ENCODE data around the gene EVA1C. TPM values are rescaled to one million over a fixed set of nuclear protein-coding genes. Genes with fewer than 3 reads are reported as not detected.
"Not testable (repeated sequence)": the region's sequence is repeated elsewhere in the genome, so short reads cannot be mapped to it uniquely, and the experiment has no call there.

The EVA1C gene
- total RNA-seq, 3 donors from 2014 or later = 30.2 to 69.8 (median 58.5) TPM

DNA sequence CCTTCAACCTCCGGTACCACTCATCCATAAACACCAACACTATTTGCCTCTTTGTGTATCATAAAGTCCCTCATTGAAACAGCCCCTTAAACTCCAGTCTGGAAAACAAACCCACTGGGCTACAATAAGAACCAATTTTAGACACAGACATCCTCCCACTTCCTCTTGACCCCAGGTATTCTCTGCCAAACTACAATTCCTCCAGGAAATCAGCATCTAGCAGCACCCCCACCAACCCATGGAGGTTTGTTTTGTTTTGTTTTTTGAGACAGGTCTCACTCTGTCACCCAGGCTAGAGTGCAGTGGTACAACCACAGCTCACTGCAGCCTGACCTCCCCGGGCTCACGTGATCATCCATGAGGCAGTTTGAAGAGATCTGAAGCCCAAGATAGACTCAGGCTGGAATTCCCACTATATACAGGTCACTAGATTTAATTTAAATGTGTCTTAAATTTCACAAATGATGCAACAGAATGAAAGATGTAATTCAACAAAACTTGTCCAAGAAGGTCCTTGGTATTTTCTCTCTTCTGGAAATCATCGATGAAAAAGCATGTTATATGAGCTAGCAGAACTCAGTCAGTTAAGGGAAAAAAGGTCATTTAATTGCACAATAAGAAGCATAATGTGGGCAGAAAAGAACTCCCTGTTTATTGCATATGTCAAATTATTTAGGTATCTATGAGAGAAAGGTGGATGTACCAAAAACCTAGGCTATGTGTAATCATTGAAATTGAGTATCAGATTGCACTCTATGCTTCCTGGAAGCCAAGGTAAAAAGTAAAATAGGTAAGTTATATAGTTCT is 142.5 kb downstream of the EVA1C start:
- no peak for DNase-seq (ENCODE audit: low spot score in 2 of 2)
- Histone ChIP-seq H3K27me3 (no peaks in the 10 kb centered on the region), H3K4me3 (no peak overlapping the region), H3K9me3 (no peaks in the 10 kb centered on the region), H3K4me1 (no peaks in the 10 kb centered on the region), H3K27ac (no peak overlapping the region), H3K36me3 (no peaks in the 10 kb centered on the region)
- intact Hi-C loops (cut with DNase I; ENCODE audit: low total_unique reads) = no loop called here
- TF ChIP-seq POLR2AphosphoS5 (IDR thresholded peaks at IDR 0.05) (no peak), POLR2A (IDR thresholded peaks at IDR 0.05) (no peak)
- TF ChIP-seq, protein P1, sequence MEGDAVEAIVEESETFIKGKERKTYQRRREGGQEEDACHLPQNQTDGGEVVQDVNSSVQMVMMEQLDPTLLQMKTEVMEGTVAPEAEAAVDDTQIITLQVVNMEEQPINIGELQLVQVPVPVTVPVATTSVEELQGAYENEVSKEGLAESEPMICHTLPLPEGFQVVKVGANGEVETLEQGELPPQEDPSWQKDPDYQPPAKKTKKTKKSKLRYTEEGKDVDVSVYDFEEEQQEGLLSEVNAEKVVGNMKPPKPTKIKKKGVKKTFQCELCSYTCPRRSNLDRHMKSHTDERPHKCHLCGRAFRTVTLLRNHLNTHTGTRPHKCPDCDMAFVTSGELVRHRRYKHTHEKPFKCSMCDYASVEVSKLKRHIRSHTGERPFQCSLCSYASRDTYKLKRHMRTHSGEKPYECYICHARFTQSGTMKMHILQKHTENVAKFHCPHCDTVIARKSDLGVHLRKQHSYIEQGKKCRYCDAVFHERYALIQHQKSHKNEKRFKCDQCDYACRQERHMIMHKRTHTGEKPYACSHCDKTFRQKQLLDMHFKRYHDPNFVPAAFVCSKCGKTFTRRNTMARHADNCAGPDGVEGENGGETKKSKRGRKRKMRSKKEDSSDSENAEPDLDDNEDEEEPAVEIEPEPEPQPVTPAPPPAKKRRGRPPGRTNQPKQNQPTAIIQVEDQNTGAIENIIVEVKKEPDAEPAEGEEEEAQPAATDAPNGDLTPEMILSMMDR (IDR thresholded peaks at IDR 0.05) = no peak

DNA sequence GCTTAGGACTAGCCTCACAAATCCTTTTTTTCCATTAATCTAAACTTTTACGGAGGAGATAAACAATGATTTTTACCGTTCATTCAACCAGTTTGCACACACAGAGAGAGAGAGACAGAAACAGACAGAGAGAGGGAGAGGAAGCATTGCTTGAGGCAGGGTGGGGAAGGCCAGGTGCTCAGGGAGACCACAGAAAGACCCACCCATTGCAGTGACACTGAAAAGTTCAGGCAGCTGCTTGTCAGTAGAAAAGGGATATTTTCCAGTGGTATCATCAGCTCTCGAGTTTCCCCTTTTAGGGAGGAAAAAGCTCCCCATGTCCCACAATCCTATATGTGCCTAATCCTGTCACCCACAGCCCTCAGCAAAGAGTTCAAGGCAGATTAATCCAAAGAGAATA is 145.6 kb downstream of the EVA1C start:
- Histone ChIP-seq H3K36me3 (no peaks in the 10 kb centered on the region), H3K4me3 (no peak overlapping the region), H3K27ac (no peak overlapping the region), H3K27me3 (no peaks in the 10 kb centered on the region), H3K4me1 (no peaks in the 10 kb centered on the region), H3K9me3 (no peaks in the 10 kb centered on the region)
- DNase-seq (ENCODE audit: low spot score in 2 of 2) = no peak
- intact Hi-C loops (cut with DNase I; ENCODE audit: low total_unique reads) = no loop called here
- TF ChIP-seq, protein P1 (IDR thresholded peaks at IDR 0.05) = no peak
- TF ChIP-seq POLR2A (IDR thresholded peaks at IDR 0.05) (no peak), POLR2AphosphoS5 (IDR thresholded peaks at IDR 0.05) (no peak)

GRCh38 chr21:32559006-32559610 is 146.6 kb downstream of the EVA1C start:
- Histone ChIP-seq H3K36me3 (no peaks in the 10 kb centered on the region), H3K4me1 (no peaks in the 10 kb centered on the region), H3K4me3 (no peak overlapping the region), H3K27ac (no peak overlapping the region), H3K27me3 (no peaks in the 10 kb centered on the region), H3K9me3 (no peaks in the 10 kb centered on the region)
- TF ChIP-seq, protein P1 (IDR thresholded peaks at IDR 0.05) = no peak
- TF ChIP-seq POLR2AphosphoS5 (IDR thresholded peaks at IDR 0.05) (no peak), POLR2A (IDR thresholded peaks at IDR 0.05) (no peak)
- intact Hi-C loops (cut with DNase I; ENCODE audit: low total_unique reads) = no loop called here
- no peak for DNase-seq (ENCODE audit: low spot score in 2 of 2)

DNA sequence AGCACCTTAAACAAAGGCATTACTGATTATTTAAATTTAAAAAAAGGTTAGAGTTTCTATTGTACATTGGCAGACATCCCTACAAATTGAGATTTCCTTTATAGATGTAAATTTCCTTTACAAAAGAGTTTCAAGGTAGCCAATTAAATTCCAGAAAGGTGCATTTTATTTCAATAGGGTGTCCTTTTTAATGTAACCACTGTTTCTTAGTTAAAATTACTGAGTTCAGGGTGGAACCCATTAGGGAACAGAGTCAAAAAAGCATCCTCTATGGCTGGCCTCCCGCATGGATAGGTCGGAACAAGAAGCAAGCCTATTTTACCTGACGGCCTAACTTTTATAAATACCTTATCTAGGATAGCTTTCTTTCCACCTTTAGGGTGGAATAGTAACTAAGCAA is 148.4 kb downstream of the EVA1C start:
- intact Hi-C loops (cut with DNase I; ENCODE audit: low total_unique reads) = loop anchor here (5.0 kb wide), 1 partner anchor 159 kb away; no protein-coding TSS in a partner anchor
- Histone ChIP-seq H3K4me3 (no peak overlapping the region), H3K9me3 (no peaks in the 10 kb centered on the region), H3K4me1 (no peaks in the 10 kb centered on the region), H3K36me3 (no peaks in the 10 kb centered on the region), H3K27me3 (no peaks in the 10 kb centered on the region), H3K27ac (no peak overlapping the region)
- DNase-seq (ENCODE audit: low spot score in 2 of 2) = no peak
- TF ChIP-seq POLR2AphosphoS5 (IDR thresholded peaks at IDR 0.05) (no peak), POLR2A (IDR thresholded peaks at IDR 0.05) (no peak)
- TF ChIP-seq, protein P1 (IDR thresholded peaks at IDR 0.05) = no peak

GRCh38 chr21:32561476-32561875 is 149.0 kb downstream of the EVA1C start:
- intact Hi-C loops (cut with DNase I; ENCODE audit: low total_unique reads) = loop anchor here (5.0 kb wide), 1 partner anchor 159 kb away; no protein-coding TSS in a partner anchor
- not testable (repeated sequence) for H3K9me3 ChIP-seq; H3K36me3 ChIP-seq; H3K27ac ChIP-seq; H3K4me3 ChIP-seq; DNase-seq (ENCODE audit: low spot score in 2 of 2); H3K27me3 ChIP-seq; H3K4me1 ChIP-seq
